HG02884 (cell line): Measurements from ENCODE around the gene ZNF526.

Source experiments
- ATAC-seq: cut with Tn5 transposase; IDR thresholded peaks from one replicate; pipeline ENCODE4 v1.9.1; 2021; ENCODE audit warnings: mild to moderate bottlenecking, moderate library complexity; ENCODE audit not compliant: unreplicated experiment

The ZNF526 gene

GRCh38 chr19:42246143-42246921 is 26.2 kb downstream of the ZNF526 start:
- no peak for ATAC-seq

GRCh38 chr19:42246922-42247639 is 27.0 kb downstream of the ZNF526 start:
- no peak for ATAC-seq

- no peak for ATAC-seq
These were observed 27.6 kb downstream of the ZNF526 start for GRCh38 chr19:42247640-42248199.

- no peak for ATAC-seq
These were observed 28.4 kb downstream of the ZNF526 start for GRCh38 chr19:42248270-42249148.

- ATAC-seq, result no peak
These were observed 29.1 kb downstream of the ZNF526 start for GRCh38 chr19:42249149-42249750.

- ATAC-seq, result no peak
These were observed 29.7 kb downstream of the ZNF526 start for GRCh38 chr19:42249769-42250168.

- ATAC-seq, result no peak
These were observed 30.1 kb downstream of the ZNF526 start for GRCh38 chr19:42250183-42250665.

- no peak for ATAC-seq
These were observed 30.8 kb downstream of the ZNF526 start for GRCh38 chr19:42250666-42251531.

GRCh38 chr19:42251572-42252358 is 31.7 kb downstream of the ZNF526 start:
- ATAC-seq, result no peak

GRCh38 chr19:42252365-42253244 is 32.5 kb downstream of the ZNF526 start:
- no peak for ATAC-seq

- ATAC-seq, result no peak
These were observed 33.4 kb downstream of the ZNF526 start for GRCh38 chr19:42253245-42254088.

GRCh38 chr19:42254089-42254849 is 34.2 kb downstream of the ZNF526 start:
- ATAC-seq, result no peak

- peak; percentile 51 for ATAC-seq
These were observed 35.0 kb downstream of the ZNF526 start, which contains the start of gene ERF for GRCh38 chr19:42254850-42255765. TSS of gene ERF (minus strand) at chr19:42255128. CDS start at chr19:42254999, 129 bp downstream.

- no peak for ATAC-seq
These were observed 35.9 kb downstream of the ZNF526 start for GRCh38 chr19:42255766-42256745.
